PFSK-1 (cell line): ENCODE measurements around the gene MRPS25.

Experiments used
- POLR2AphosphoS5 ChIP-seq: IDR thresholded peaks from 2 replicates; pipeline ENCODE4 v1.6.1; 2012; ENCODE audit warnings: low read depth, mild to moderate bottlenecking, control low read depth, low read length, moderate library complexity
- TF ChIP-seq, protein P1 (sequence below), 2 experiments: IDR thresholded peaks; 2 replicates each; pipeline versions ENCODE4 v1.6.1 to v1.8.0; 2011 to 2012; ENCODE audit warnings: low read depth in 2 of 2, low read length in 2 of 2, control low read depth in 1 of 2, inconsistent platforms in 1 of 2, mild to moderate bottlenecking in 1 of 2, moderate library complexity in 1 of 2; ENCODE audit not compliant: insufficient read depth in 1 of 2

- no peak for TF ChIP-seq POLR2AphosphoS5
- TF ChIP-seq, protein P1, sequence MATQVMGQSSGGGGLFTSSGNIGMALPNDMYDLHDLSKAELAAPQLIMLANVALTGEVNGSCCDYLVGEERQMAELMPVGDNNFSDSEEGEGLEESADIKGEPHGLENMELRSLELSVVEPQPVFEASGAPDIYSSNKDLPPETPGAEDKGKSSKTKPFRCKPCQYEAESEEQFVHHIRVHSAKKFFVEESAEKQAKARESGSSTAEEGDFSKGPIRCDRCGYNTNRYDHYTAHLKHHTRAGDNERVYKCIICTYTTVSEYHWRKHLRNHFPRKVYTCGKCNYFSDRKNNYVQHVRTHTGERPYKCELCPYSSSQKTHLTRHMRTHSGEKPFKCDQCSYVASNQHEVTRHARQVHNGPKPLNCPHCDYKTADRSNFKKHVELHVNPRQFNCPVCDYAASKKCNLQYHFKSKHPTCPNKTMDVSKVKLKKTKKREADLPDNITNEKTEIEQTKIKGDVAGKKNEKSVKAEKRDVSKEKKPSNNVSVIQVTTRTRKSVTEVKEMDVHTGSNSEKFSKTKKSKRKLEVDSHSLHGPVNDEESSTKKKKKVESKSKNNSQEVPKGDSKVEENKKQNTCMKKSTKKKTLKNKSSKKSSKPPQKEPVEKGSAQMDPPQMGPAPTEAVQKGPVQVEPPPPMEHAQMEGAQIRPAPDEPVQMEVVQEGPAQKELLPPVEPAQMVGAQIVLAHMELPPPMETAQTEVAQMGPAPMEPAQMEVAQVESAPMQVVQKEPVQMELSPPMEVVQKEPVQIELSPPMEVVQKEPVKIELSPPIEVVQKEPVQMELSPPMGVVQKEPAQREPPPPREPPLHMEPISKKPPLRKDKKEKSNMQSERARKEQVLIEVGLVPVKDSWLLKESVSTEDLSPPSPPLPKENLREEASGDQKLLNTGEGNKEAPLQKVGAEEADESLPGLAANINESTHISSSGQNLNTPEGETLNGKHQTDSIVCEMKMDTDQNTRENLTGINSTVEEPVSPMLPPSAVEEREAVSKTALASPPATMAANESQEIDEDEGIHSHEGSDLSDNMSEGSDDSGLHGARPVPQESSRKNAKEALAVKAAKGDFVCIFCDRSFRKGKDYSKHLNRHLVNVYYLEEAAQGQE (IDR thresholded peaks at IDR 0.05; ENCODE audit: insufficient read depth in 1 of 2, low read depth in 2 of 2, low read length in 2 of 2), result no peak
Measured at GRCh38 chr3:15011174-15011573, 53.9 kb downstream of the MRPS25 start.
